Muscle layer of colon (tissue), 2 donors: ENCODE data around the gene PDK1.
"Not testable (repeated sequence)": the region's sequence is repeated elsewhere in the genome, so short reads cannot be mapped to it uniquely, and the experiment has no call there.

Experiments used
- H3K27ac ChIP-seq: one replicate; pipeline ENCODE4 v1.7.0; 2013; ENCODE audit warnings: low read depth, mild to moderate bottlenecking, low read length, moderate library complexity
- H3K27me3 ChIP-seq, 2 donors: one replicate each; pipeline ENCODE4 v1.7.0; 2013; ENCODE audit warnings: low read length in 2 of 2, mild to moderate bottlenecking in 2 of 2; ENCODE audit not compliant: insufficient read depth in 2 of 2, control insufficient read depth in 1 of 2
- H3K36me3 ChIP-seq: one replicate; pipeline ENCODE4 v1.7.0; 2013; ENCODE audit warnings: mild to moderate bottlenecking, low read length; ENCODE audit not compliant: insufficient read depth
- H3K4me1 ChIP-seq: one replicate; pipeline ENCODE4 v1.7.0; 2013; ENCODE audit warnings: mild to moderate bottlenecking, low read length; ENCODE audit not compliant: insufficient read depth
- H3K4me3 ChIP-seq, 2 donors: one replicate each; pipeline ENCODE4 v1.7.0; 2013; ENCODE audit warnings: low read length in 2 of 2, low read depth in 1 of 2, mild to moderate bottlenecking in 1 of 2, moderate library complexity in 1 of 2
- H3K9ac ChIP-seq: one replicate; pipeline ENCODE4 v1.7.0; 2013; ENCODE audit warnings: low read length
- H3K9me3 ChIP-seq: one replicate; pipeline ENCODE4 v1.7.0; 2013; ENCODE audit warnings: mild to moderate bottlenecking, low read length
- donor health status: abdominal sarcoma.
- donor health status: Adenocarcinoma of cecum.

Gene PDK1

DNA sequence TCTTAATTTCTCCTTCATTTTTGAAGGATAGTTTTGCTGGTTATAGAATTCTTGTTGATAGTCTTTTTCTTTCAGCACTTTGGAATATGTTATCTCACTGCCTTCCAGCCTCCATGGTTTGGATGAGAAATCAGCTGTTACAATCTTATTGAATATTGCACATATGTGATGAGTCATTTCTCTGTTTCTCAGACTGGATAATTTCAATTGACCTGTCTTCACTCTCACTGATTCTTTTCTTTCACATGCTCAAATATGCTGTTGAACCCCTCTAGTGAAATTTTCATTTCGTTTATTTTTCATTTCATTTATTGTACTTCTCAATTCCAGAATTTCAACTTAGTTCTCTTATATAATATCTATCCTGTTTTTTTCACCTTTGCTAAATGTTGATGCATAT is 22.2 kb downstream of the PDK1 start:
- no peaks in the 10 kb centered on the region for H3K4me1 ChIP-seq
- no peaks in the 10 kb centered on the region for H3K9me3 ChIP-seq
- no peaks in the 10 kb centered on the region for H3K27me3 ChIP-seq
- no peak overlapping the region for H3K4me3 ChIP-seq
- H3K27ac ChIP-seq: no peak overlapping the region
- no peak overlapping the region for H3K9ac ChIP-seq
- H3K36me3 ChIP-seq: no peaks in the 10 kb centered on the region

DNA sequence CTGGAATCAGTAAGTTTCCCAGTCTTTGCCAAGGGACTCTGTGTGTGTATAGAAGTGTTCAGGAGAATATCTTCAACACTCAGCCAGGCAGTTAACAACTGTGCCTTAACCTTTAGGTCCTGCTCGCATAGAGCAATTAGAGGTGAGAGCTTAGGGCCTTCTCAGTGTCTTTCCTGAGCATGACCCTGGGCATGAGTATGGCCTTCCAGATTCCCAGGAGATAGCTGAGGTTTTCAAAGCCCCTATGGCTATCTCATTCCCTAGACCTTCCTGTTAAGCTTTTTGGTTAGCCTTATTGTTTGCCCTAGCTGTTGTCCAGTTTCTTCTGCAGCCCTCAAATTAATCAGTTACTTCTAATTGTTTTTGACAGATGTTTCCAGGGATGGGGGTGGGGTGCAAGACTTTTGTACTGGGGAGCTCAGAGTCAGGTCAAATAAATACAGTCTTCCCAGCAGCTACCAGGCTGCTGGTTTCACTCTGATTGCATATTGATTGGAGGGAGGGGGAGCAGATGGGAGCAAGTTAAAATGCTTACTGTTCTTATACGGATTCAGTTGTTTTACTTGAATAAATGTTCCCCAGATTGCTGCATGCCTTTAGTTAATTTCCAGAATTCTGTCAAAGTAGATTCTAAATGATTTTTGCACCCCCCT is 23.1 kb downstream of the PDK1 start:
- no peak overlapping the region for H3K27ac ChIP-seq
- H3K36me3 ChIP-seq: no peaks in the 10 kb centered on the region
- H3K9ac ChIP-seq: no peak overlapping the region
- no peaks in the 10 kb centered on the region for H3K4me1 ChIP-seq
- no peaks in the 10 kb centered on the region for H3K9me3 ChIP-seq
- no peak overlapping the region for H3K4me3 ChIP-seq
- H3K27me3 ChIP-seq: no peaks in the 10 kb centered on the region

DNA sequence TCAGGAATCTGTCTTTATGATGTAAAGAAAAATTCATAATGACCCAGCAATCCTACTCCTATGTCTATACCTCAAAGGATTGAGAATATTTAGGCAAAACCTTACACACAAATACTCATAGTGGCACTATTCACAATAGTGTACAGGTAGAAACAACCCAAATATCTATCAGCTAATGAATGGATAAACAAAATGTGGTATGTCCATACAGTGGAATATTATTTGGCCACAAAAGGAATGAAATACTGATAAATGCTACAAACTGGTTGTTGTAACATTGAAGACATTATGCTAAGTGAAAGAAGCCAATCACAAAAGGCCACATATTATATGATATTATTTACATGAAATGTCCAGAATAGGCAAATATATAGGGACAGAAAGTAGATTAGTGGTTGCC is 24.7 kb downstream of the PDK1 start:
- no peak overlapping the region for H3K9ac ChIP-seq
- no peaks in the 10 kb centered on the region for H3K4me1 ChIP-seq
- H3K9me3 ChIP-seq: no peaks in the 10 kb centered on the region
- H3K27ac ChIP-seq: no peak overlapping the region
- no peak overlapping the region for H3K4me3 ChIP-seq
- no peaks in the 10 kb centered on the region for H3K27me3 ChIP-seq
- H3K36me3 ChIP-seq: no peaks in the 10 kb centered on the region

DNA sequence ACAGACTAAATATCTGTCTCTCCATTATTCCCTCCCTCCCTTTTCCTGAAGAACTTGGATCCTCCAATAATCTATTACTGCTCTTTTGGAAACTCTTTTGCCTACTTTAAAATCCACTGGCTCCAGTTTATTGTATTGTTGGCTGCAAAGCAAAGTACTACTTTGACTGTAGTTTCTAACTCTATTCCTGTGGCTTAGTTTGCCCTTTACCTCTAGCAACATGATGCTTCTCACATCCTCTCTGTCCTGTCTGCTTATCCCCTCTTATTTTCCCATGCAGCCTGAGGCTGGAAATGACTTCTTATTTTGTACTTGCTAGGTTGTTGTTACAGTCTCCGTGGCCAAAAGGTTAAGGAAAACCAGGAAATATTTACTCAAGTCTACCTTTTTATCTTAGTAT is 26.8 kb downstream of the PDK1 start:
- no peaks in the 10 kb centered on the region for H3K4me1 ChIP-seq
- no peaks in the 10 kb centered on the region for H3K27me3 ChIP-seq
- no peak overlapping the region for H3K9ac ChIP-seq
- no peaks in the 10 kb centered on the region for H3K36me3 ChIP-seq
- no peak overlapping the region for H3K4me3 ChIP-seq
- H3K27ac ChIP-seq: no peak overlapping the region
- H3K9me3 ChIP-seq: no peaks in the 10 kb centered on the region

DNA sequence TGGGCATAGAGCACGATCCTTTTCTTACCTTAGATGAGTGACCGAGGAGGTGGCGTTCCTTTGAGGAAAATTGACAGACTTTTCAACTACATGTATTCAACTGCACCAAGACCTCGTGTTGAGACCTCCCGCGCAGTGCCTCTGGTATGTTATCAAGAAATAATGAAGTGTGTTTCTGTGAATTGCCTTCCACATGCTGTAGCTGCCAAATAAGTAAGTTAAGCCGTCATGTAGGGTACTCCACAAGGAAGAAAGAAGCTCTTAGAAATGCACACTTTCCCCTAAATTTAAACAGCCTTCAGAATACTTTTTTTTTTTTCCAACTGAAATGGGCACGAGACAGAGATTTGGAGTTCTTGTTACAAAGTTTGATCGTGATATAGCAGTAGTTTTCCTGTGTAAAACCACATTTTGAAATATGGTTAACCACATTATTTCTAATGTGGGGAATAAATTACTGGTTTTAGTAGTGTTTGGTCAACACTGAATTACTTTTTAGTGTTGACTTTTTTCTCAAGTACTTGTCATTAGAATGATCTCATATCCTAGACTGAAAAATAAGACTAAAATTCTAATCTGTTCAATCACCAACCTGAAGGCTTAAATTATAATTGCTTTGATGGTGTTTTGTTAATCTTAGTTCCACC is 30.5 kb downstream of the PDK1 start:
- H3K27ac ChIP-seq: no peak overlapping the region
- no peaks in the 10 kb centered on the region for H3K9me3 ChIP-seq
- no peaks in the 10 kb centered on the region for H3K27me3 ChIP-seq
- no peaks in the 10 kb centered on the region for H3K4me1 ChIP-seq
- H3K4me3 ChIP-seq: no peak overlapping the region
- H3K36me3 ChIP-seq: peaks cover 6% of the 10 kb centered on the region
- no peak overlapping the region for H3K9ac ChIP-seq

DNA sequence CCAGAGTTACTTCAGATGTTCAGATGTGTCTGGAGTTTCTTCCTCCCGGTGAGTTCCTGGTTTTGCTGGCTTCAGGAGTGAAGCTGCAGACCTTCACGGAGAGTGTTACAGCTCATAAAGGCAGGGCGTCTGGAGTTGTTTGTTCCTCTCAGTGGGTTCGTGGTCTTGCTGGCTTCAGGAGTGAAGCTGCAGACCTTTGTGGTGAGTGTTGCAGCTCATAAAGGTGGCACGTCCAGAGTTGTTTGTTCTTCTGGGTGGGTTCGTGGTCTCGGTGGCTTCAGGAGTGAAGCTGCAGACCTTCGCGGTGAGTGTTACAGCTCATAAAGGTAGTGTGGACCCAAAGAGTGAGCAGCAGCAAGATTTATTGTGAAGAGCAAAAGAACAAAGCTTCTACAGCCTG is 31.3 kb downstream of the PDK1 start:
- not testable (repeated sequence) for H3K4me1 ChIP-seq, H3K9ac ChIP-seq, H3K27ac ChIP-seq, H3K27me3 ChIP-seq, H3K36me3 ChIP-seq, H3K9me3 ChIP-seq, H3K4me3 ChIP-seq

DNA sequence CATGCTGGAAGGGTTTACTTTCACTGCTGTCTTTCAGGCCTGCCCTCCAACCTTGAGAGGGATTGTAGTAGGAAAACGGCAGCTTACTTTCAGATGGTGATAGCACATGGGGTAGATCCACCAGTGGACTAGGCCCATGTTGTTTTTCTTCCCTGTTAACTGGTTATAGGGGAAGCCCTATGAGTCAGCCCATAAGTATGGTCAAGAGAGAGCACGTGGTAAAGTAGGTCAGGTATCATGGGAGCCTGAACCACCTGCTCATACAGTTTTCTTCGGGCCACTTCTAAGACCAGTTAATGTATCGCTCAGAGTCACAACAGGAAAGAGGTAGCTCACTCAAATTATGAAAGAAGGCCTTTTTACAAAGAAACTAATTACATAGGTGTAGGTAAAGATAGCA is 33.0 kb downstream of the PDK1 start:
- H3K4me1 ChIP-seq: no peaks in the 10 kb centered on the region
- no peak overlapping the region for H3K27ac ChIP-seq
- H3K4me3 ChIP-seq: no peak overlapping the region
- no peak overlapping the region for H3K9ac ChIP-seq
- H3K36me3 ChIP-seq: peaks cover 6% of the 10 kb centered on the region
- no peaks in the 10 kb centered on the region for H3K9me3 ChIP-seq
- H3K27me3 ChIP-seq: no peaks in the 10 kb centered on the region

DNA sequence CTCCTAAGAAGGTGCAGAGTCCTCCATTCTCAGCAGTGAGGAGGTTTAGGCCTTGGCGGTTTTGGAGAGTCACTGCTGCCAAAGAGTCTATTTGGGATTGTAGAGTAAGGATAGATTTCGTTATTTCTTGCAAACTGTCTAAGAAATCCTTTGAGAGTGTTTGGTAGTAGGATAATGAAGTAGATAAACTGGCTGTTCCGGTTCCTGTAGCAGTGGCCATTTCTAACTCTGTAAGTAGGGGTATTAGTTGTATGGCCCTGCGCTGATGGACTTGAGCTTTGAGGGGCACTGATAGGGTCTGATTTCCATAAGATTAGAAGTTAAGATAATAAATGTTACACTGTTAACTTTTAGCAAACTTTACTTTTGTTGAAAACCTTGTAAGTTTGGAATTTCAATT is 35.5 kb downstream of the PDK1 start:
- H3K9me3 ChIP-seq, H3K4me1 ChIP-seq, H3K27ac ChIP-seq, H3K9ac ChIP-seq, H3K4me3 ChIP-seq, H3K27me3 ChIP-seq: not testable (repeated sequence)
- H3K36me3 ChIP-seq: peaks cover 13% of the 10 kb centered on the region

DNA sequence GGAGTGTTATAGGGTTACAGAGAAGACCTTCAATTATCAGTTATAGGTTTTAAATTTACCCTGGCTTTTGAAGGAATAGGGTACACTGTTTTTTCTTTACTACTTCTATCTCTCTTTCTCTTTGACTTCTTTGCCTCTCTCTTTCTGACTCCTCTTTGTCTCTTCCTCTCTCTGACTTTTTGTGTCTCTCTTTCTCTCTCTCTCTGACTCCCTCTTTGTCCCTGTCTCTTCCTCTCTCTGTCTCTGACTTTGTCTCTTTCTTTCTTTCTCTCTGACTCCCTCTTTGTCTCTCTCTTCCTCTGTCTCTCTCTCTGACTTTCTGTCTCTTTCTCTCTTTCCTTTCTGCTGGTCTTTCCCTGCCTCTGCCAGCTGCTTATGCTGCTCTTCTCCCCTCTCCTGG is 36.3 kb downstream of the PDK1 start:
- peaks cover 21% of the 10 kb centered on the region for H3K36me3 ChIP-seq
- not testable (repeated sequence) for H3K27me3 ChIP-seq, H3K9ac ChIP-seq, H3K4me1 ChIP-seq, H3K27ac ChIP-seq, H3K9me3 ChIP-seq, H3K4me3 ChIP-seq

DNA sequence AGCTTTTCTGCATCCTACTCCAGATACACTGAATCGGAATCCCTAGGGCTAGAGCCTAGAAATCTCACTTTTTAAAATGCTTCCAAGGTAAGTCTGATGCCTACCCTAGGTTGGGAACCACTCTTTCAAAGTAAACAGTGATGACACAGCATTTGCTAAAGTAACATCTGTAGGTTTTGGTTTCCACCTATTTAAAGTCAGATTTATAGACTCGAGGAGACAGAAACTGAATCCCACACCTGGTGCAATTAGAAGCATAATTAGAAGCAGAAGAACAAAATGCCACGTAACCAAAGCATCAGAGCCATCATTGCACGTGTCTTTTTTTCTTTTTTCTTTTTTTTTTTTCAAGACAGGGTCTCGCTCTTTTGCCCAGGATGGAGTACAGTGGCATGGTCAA is 40.9 kb downstream of the PDK1 start:
- H3K9me3 ChIP-seq: no peaks in the 10 kb centered on the region
- H3K9ac ChIP-seq: no peak overlapping the region
- peaks cover 19% of the 10 kb centered on the region for H3K36me3 ChIP-seq
- H3K4me1 ChIP-seq: no peaks in the 10 kb centered on the region
- H3K4me3 ChIP-seq: no peak overlapping the region
- H3K27me3 ChIP-seq: no peaks in the 10 kb centered on the region
- H3K27ac ChIP-seq: no peak overlapping the region

DNA sequence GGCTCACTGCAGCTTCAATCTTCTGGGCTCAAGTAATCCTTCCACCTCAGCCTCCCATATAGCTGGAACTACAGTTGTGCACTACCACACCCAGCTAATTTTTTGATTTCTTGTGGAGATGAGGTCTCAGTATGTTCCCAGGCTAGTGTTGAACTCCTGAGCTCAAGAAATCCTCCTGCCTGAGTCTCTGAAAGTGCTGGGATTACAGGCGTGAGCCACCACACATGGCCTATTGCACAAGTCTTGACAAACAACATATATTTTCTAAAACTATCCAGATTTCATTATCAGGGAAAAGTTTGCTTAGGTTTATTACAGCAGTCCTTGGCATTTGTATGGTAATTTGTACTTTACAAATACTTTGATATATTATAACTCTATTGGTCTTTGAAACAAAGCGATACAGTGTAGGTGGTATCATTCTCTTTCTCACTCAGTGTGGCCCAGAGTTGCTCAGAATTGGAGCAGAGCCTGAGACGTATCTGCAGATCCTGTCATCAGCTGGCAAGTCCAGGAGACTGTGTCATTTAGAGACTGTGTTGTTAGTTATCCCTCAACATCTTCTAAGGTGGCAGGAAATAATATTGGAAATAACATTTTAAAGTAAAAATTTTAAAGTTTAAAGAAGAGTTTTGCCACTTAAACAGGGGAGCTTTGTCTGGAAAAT is 41.4 kb downstream of the PDK1 start:
- no peaks in the 10 kb centered on the region for H3K9me3 ChIP-seq
- no peak overlapping the region for H3K27ac ChIP-seq

DNA sequence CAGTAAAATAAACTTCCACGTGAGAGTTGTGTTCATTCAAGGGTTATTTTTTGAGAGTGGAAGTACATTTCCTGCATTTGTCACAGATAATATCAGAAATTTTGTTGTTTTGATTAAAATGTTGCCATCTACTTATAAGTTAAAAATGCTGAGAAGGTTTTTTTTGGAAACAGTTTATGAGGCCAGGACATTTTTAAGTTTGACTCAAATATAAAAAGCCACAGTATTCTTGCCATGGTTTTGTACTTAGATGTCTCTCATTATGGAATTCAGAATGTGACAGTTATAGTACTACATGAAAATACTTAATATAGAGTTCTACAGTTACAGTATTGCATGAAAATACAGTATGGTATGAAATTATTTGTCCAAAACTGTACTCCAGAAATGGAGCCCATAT is 44.1 kb downstream of the PDK1 start:
- Histone ChIP-seq H3K4me1 (no peaks in the 10 kb centered on the region), H3K9ac (no peak overlapping the region), H3K4me3 (no peak overlapping the region), H3K9me3 (no peaks in the 10 kb centered on the region), H3K36me3 (peaks cover 19% of the 10 kb centered on the region), H3K27ac (no peak overlapping the region), H3K27me3 (no peaks in the 10 kb centered on the region)

More for the DNA sequence above, 41.4 kb downstream of the PDK1 start:
- Histone ChIP-seq H3K4me1 (no peaks in the 10 kb centered on the region), H3K36me3 (peaks cover 19% of the 10 kb centered on the region), H3K4me3 (no peak overlapping the region), H3K27me3 (no peaks in the 10 kb centered on the region), H3K9ac (no peak overlapping the region)
